HG02943 (cell line): ENCODE results near the gene PER1.

Experiments
- ATAC-seq: cut with Tn5 transposase; IDR thresholded peaks from one replicate; pipeline ENCODE4 v1.9.1; 2021; ENCODE audit warnings: mild to moderate bottlenecking, low read depth, moderate library complexity; ENCODE audit not compliant: unreplicated experiment

Gene PER1

DNA sequence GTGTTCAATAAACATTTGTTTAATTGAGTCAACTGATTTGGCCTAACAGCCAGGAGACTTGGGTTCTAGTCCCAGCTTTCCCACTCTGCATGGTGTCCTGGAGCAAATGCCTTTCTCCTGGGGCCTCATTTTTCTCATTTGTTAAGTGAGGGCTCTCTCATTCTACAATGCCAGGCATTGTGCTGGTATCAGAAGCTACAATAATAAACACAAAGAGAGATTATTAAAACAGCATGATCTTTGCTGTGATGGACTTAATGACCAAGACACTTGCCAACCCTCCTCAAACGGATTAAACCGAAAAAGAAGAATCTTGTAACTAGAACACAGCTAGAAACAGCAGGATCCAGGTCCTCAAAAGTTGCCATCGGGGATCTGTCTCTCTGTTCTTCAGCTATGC is 15.3 kb upstream of the PER1 start:
- no peak for ATAC-seq

DNA sequence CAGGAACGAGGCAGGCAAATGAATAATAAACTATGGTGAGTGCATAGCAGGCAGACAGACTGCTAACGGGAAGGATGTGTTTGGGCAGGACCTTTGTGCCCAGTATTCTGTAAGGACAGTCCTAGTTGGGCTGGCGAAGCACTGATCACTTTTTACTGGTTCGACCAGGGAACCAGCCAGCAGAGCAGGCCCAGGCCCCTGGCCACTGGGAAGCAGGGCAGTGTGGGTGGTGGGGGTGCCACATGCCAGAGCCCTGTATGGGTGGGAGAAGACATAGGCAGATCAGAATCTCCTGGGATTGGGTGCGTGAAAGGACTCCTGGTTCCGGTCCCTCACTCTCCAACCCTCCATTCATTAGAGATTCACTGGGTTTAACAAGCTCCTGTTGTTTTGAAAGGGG is 14.5 kb upstream of the PER1 start:
- ATAC-seq: no peak

DNA sequence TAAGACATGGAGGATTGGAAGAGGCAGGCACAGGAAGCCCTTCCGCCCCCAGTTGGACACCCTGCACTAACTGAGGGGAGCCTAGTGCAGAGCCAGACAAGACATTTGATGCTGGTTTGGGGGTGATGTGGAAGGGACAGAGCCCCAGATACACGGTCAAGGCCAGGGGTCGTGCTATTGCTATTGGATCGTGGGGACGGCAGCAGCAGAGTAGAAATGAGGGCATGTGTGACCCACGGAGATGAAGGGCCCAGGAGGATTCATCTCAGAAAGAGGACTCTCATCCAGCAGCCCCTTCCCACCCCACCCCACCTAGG is 12.6 kb upstream of the PER1 start:
- no peak for ATAC-seq

DNA sequence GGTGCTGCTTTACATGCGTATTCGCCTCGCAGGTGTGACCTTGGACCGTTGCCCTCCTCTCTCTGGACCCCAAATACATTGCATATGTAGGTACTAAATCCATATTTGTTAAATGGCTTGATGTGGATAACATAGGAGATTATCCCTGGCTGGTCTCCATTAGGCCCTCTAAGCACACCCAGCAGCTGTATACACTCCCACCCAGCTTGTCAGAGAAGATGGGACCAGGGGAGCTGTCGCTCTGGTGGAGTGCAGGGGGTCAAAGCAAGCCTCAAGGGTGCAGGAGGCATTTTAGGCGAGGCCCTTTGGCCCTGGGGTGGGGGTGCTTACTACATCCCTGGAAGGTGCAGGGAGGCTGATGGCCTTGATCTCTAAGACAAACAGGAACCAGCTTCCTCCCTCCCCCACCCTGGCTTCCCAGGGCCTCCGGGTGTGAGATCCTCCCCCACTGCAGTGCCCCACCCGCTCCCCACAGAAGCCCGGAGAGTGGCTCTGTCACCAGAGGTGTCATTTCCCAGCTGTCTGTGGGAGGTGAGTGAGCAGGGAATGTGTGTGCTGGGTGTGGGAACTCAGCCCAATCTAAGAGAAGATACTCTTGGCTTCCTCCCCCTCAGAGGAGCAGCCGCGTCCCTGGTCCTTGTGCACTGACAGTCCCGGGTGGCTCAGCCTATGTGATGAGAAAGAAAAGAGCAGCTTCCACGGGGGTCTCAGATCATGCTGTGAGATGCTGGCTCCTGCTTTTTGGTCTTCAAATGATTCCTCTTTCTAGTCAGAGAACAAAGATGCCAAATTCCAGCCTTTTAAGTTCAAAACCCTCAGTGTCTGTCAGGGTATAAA is 12.0 kb upstream of the PER1 start:
- no peak for ATAC-seq

DNA sequence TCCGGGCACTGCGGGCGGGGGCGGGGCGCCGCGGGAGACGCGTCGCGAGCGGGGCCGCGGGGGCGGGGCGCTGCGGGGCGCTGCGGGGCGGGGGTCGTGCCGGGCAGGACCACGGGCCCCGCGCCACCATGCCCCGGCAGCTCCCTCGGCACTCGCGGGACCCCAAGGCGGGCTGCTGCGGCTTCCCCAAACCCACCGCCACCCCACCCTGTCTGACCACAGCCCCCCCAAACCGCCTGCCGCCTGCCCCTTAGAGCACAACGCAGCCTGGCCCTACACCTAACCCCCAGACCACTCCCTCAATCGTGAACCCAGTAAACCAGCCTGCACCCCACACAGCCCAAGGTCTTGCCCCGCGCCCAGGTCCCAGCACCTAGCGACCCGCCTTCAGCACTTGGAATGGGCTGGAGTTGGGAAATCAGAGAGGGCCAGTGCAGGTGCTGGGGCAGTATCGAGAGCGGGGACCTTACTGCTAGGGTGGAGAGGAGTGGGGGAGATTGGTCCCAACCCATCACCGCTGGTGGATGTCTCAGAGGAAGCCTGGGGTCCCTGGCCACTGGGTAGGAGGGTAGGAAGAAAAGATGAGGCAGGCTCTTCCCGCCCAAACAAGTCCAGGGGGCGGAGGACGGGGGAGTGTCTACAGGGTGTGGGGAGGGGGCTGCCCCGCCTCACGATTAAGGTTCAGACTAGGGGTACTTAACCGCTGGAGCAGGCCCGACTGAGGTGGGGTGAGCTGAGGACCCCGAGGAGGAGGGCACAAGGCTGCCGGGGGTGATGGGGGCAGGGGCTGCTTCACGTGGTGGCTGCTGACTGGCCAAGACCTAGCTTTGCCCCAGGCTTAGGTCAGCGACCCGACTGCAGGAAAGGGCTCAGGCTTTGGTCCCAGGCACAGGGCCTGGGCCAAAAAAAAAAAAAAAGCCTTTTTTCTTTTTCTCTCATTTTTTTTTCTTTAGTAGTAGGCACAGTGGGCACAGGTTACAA is 11.1 kb upstream of the PER1 start:
- ATAC-seq: no peak

DNA sequence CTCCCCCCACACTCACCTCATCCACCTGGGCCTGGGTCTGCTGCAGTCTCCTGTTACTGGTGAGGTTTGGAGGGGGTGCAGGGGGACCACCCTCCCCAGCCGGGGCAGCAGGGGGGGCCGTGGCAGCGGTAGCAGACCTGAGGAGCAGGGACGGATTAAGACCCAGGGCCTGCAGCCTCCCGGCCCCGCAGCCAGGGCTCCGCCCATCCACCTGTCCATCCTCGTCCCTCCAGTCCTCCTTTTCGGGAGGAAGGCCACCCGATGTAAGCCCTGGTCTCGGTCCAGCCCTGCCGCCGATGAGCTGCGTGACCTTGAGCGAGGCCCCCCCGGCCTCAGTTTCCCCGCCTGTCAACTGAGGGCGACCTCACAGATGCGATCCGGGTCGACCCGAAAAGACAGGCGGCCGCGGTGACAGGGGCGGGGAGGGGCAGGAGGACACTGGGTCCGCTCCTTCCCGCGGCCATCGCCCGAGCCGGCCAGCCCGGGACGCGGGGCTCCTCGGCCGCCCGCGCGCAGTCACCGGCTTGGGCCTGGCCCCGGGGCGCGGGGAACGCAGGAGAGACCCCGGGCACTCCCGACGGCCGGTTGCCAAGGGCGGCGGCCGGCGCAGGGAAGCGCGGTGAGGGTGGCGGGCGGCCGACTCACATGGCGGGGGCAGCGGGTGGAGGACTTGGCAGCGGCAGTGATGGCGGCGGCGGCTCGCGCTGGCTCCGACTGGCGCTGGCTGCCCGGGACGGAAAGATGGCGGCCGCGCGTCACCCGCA is 10.2 kb upstream of the PER1 start, which contains the start of gene VAMP2:
VAMP2 (minus strand) TSS at position 716 of the 764 bp plus-strand sequence; CDS start at position 647, 69 bp downstream.
- ATAC-seq: no peak

DNA sequence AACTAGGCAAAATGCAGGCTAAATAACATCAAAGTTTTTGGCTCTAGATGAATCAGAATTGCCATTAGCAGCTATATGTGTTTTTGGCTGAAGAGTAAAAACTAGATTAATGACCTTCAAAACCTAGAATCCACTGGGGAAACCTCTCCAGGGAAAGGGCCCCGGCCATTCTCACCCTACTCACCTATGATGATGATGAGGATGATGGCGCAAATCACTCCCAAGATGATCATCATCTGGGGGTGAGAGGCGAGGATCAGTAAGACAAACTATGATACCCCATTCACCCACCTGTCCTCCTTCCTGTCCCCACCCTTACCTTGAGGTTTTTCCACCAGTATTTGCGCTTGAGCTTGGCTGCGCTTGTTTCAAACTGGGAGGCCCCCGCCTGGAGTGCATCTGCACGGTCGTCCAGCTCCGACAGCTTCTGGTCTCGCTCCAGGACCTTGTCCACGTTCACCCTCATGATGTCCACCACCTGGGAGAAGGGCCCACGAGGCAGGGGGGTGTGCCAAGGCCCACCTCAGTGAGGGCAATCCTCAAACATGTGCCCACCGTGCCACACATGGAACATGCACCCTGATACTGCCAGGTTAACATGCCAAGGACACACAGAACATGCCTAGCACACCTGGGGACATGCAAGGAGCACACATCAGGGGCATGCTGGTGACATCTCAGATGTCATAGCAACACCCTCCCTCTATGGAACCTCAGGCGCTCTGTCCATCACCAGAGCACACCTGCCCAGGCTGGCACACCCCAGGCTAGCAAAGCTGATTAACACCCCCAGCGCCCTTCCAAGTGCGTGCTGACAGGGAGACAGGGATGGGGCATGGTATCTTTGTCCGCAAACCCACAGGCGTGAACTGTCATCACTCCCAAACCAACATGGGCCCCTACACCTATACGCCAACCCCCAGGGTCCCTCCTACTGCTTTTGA is 9.4 kb upstream of the PER1 start:
- ATAC-seq: no peak

DNA sequence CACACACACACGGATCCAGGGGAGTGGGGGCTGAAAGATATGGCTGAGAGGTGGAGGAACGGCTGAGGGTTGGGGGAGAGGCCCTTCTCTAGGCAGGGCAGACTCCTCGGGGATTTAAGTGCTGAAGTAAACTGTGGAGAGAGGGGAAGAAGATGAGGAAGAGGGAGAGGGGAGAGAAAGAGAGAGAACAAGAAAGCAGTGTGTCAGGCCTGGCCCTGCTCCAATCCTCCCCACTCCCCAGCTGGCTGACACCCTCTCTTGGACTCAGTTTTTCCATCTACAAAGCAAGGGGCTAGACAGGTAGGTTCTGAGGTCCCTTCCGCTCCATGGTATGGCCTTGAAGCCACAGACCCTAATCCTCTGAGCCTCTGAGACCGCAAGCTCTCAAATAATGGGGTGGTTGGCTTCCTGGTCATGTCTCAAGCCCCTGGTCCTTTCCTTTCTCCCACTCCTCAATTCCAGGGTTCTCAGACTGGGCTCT is 8.6 kb upstream of the PER1 start:
- ATAC-seq: no peak

DNA sequence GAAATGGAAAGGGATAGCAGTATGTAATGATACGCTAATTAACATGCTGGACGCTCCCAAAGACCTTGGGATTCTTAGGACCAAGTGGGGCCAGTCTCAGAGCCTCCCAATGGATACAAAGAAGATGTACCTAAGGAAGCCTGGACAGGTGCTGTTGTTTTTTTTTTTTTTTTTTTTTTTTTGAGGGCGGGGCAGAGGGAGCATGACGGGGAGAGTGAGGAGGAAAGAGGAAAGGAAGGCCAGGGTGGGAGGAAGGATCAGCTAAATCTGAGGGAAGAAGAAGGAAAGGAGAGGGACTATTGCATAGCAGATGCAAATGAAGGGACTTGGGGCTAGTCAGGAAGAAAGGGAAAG is 8.0 kb upstream of the PER1 start:
- no peak for ATAC-seq

DNA sequence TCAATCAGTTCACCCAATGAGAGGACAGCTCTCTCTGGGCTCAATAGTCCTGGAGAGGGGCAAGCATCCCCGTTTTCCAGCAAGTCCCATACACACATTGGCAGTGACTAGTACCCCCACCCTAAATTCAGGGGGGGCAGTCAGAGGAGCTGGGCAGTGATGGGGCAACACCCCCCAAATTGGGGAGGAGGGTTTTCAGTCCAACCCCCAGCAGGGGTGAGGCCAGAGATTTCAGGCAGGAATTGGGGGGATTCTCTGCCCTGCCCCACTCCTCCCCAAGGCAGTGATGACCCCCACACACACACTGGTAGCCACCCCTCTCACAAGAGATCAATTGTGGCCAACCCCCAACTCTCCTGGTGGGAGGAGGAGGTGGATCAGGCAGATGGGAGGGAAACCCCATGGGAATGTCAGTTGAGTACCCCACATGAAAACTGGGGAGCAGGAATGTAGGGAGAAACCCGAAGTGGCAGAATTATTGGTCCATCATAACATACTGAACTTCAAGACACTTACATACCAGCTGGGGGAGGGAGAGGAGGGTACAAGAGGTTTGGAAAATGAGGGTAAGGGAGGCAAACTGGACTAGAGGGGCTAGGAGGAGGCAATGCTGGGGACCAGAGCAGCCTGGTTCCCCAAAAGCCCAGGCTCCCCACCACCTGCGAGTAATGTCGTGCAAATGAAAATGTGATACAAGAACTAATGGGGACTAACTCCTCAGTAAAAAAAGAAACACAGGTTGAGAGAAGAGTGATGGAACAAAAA is 7.4 kb upstream of the PER1 start:
- no peak for ATAC-seq

DNA sequence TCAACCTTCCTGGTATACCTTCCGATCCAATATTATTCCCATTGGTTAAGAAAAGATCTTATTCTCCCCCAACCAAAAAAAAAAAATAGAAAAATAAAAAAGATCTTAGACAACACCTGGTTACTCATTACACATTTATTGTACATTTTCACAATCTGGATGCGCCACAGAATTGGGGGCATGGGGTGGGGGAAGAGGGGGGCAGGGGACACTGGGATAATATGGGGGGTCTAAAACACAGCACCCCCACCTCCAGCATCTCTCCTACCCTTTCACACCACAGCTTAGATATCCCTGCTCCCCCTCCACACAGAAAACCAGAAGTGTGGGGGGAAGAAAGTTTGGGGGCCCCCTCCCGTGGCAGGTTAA is 6.8 kb upstream of the PER1 start:
- ATAC-seq: no peak

DNA sequence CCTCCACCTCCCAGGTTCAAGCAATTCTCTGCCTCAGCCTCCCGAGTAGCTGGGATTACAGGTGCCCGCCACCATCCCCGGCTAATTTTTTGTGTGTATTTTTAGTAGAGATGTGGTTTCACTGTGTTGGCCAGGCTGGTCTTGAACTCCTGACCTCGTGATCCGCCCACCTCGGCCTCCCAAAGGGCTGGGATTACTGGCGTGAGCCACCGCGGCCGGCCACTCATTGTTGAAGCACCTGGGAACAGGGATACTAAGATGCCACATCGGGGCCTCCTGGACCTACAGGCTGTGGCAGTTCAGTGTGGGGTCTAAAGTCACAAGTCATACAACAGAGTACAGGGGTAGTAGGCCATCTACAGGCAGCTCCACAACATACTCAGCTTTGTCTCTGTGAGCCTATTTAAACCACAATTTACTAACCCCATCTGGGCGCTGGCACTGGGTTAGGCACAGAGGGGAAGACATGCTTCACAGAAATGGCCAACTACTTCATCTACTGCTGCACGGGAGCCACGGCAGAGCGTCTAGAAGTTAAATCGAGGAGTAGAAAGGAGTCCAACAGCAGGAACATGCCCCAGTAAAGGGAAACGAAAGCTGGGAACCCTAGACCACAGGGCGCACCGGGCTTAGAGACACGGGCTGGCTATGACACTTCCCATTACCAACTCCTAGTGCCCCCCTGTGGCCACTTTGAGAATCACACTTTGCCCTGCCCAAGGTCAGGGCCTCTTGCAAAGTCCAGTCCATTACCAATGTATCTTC is 6.2 kb upstream of the PER1 start:
- ATAC-seq: no peak

DNA sequence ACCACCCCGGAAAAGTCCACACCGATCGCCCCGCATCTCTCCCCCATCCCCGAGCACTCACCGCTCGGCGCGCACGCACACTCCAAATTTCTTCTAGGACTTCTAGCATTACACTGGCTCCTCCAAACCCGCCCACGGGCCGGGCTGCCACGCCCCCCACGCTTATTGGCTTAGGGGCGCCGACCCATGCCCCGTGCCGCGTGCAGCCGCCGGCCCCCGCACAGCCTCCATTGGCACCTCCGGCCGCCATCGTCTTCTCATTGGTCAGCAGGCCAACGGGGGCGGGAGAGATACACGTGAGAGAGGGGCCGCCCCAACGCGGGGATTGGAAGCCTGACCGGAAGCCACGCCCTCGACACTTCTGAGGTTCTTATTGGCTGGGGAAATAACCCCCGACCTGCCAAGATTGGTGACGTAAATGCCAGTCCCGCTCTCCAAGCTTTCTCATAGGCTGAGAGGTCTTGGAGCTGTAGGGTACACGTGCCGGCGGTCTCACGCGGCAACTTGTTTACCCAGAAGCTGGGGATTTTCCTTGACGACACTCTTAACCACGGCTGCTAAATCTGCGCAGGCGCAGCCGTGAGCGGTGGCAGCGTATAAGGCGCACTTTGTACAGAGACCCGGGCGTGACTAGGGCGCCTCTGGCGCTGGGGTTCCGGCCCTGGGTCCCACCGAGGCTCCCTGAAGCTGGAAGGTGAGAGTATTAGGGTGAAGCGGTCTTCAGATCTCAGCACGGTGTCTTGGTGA is 4.2 kb upstream of the PER1 start:
- peak; percentile 68 for ATAC-seq

DNA sequence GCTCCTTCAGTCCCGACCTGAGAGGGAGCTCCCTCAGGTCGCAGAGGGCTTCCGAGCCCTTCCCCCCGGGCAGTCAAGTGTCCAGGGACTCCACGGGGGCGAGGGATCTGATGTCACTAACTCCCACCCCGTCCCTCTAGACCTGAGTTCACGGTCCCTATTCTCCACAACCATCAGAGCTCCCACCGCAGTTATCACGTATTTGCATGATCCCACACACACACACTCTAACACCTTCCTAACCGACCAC is 3.7 kb upstream of the PER1 start:
- ATAC-seq: no peak

DNA sequence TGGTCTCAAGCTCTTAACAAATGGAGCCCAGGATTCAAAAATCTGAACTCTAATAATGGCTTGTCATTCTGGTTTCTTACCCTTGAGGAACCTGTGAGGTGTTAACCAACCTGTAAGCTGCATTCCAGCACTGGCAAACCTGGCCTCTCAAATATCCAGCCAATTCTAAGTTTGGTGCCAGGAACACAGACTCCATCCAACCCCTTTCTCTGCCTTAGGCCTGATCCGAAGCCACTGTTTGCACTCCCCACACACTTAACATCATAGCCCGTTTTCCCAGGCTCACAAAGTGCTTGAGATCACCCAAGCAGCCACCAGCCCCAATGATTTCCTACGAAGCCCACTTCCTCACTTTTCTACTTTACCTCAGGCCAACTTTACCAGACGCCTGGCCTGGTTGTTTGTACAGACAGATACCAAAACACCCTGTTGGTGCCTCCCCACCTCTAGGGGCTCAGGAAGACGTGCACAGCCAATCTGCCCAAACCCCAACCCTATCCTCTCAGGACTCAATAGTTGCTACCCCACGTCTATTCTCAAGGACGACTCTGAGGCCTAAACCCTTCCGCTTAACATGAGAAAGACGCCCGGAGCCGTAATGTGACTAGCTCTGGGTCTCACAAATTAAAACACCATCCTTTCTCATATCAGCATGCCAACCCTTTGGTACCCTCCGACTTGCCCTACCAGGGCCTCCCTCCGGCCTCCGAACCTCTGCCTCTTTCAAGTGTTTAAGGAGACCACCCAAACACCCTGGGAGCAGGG is 3.2 kb upstream of the PER1 start:
- no peak for ATAC-seq

DNA sequence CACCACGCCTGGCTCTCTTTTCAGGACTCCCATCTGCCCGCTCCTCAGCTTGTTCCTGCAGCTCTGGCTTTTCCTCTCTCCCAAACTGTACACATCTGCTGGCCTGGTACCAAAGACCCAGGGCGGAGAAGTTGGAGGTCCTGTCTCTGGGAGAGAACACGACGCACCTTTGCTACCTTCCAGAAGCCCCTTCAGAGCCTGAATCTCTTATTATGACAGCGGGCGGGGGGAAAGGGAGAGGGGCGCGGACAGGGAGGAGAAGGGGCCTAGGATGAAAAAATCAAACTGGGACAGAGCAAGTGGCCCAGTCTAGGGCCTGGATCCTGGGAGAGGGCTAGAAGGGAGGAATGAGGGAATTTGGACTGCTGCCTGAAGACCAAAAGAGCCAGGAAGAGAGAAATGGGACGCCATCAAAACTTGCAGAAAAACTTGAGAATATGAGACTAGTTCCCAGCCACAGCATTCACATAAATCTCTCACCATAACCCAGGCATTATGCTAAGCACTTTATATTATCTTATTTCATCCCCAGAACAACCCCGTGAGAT is 2.5 kb upstream of the PER1 start:
- no peak for ATAC-seq
